BLaER1 treated with 17β-estradiol and CSF1 and Interleukin-3, amounts not matched to agents 10 nM and 100 nM (cell line): Measurements from ENCODE around the gene UBL4A.
A peak's percentile ranks its signal among the peaks of the same experiment; 100 is the strongest.

Source experiments
- H3K27ac ChIP-seq, 11 experiments: shearing (Covaris generic); formaldehyde crosslinking; 2 replicates each; pipeline ENCODE4 v1.8.1; 2022
- H3K27me3 ChIP-seq, 11 experiments: shearing (Covaris generic); formaldehyde crosslinking; 2 replicates each; pipeline ENCODE4 v1.8.1; 2022
- H3K36me3 ChIP-seq, 11 experiments: shearing (Covaris generic); formaldehyde crosslinking; 2 replicates each; pipeline ENCODE4 v1.8.1; 2022
- H3K4me1 ChIP-seq, 10 experiments: shearing (Covaris generic); formaldehyde crosslinking; 2 replicates each; pipeline ENCODE4 v1.8.1; 2022
- H3K4me2 ChIP-seq, 11 experiments: shearing (Covaris generic); formaldehyde crosslinking; 2 replicates each; pipeline ENCODE4 v1.8.1; 2022
- H3K4me3 ChIP-seq, 10 experiments: shearing (Covaris generic); formaldehyde crosslinking; 2 replicates each; pipeline ENCODE4 v1.8.1; 2022
- H3K9ac ChIP-seq, 11 experiments: shearing (Covaris generic); formaldehyde crosslinking; 2 replicates each; pipeline ENCODE4 v1.8.1; 2022
- H3K9me3 ChIP-seq, 11 experiments: shearing (Covaris generic); formaldehyde crosslinking; replicated peaks in 1 of 11; 2 replicates each; pipeline ENCODE4 v1.8.1; 2022
- H4K20me1 ChIP-seq, 11 experiments: shearing (Covaris generic); formaldehyde crosslinking; 2 replicates each; pipeline ENCODE4 v1.8.1; 2022
- Cebpa-rat ChIP-seq, 11 experiments: shearing (Covaris generic); IDR thresholded peaks; 2 replicates each; pipeline ENCODE4 v1.8.1; 2022

The UBL4A gene

GRCh38 chrX:154515090-154515965, 28.9 kb upstream of the UBL4A start:
- H3K4me1 ChIP-seq, result peaks cover 22 to 50% (median 40%) of the 10 kb centered on the region in 10 experiments
- peaks cover 5 to 44% (median 21%) of the 10 kb centered on the region in 11 experiments; a peak in 18 of 22 replicates for H3K9me3 ChIP-seq
- H3K4me3 ChIP-seq, result peak overlapping the region; percentile 58 to 81 (median 70)
- peak overlapping the region; percentile 84 to 93 (median 91) for H3K9ac ChIP-seq
- H3K27ac ChIP-seq, result peak overlapping the region; percentile 79 to 92 (median 88)
- H3K27me3 ChIP-seq, result peaks cover 8 to 72% (median 54%) of the 10 kb centered on the region in 11 experiments; a peak in 20 of 22 replicates
- no peak for TF ChIP-seq Cebpa-rat (IDR thresholded peaks at IDR 0.05)
- H3K4me2 ChIP-seq, result peak overlapping the region; percentile 62 to 87 (median 82)
- H4K20me1 ChIP-seq, result peaks cover 0 to 18% (median 0%) of the 10 kb centered on the region in 11 experiments; a peak in 1 of 22 replicates
- H3K36me3 ChIP-seq, result peaks cover 0 to 2% (median 0%) of the 10 kb centered on the region in 11 experiments; a peak in 3 of 22 replicates

- no peak overlapping the region for H3K27ac ChIP-seq
- H3K9me3 ChIP-seq, result peaks cover 15 to 60% (median 35%) of the 10 kb centered on the region in 11 experiments
- peaks cover 0 to 18% (median 10%) of the 10 kb centered on the region in 11 experiments; a peak in 13 of 22 replicates for H3K36me3 ChIP-seq
- peaks cover 0 to 18% (median 0%) of the 10 kb centered on the region in 11 experiments; a peak in 1 of 22 replicates for H4K20me1 ChIP-seq
- H3K4me3 ChIP-seq, result no peak overlapping the region
- peaks cover 22 to 50% (median 40%) of the 10 kb centered on the region in 10 experiments for H3K4me1 ChIP-seq
- H3K4me2 ChIP-seq, result peak overlapping the region in 3 of 11 experiments; percentile 1 to 13 (median 5); a peak in 1 of 22 replicates
- H3K9ac ChIP-seq, result no peak overlapping the region
- H3K27me3 ChIP-seq, result peaks cover 11 to 73% (median 57%) of the 10 kb centered on the region in 11 experiments; a peak in 21 of 22 replicates
- TF ChIP-seq Cebpa-rat (IDR thresholded peaks at IDR 0.05), result no peak
Observed at GRCh38 chrX:154513716-154514115, 27.3 kb upstream of the UBL4A start.

GRCh38 chrX:154512879-154513553, 26.6 kb upstream of the UBL4A start:
- H3K9ac ChIP-seq, result no peak overlapping the region
- TF ChIP-seq Cebpa-rat (IDR thresholded peaks at IDR 0.05), result no peak
- peaks cover 17 to 65% (median 37%) of the 10 kb centered on the region in 11 experiments for H3K9me3 ChIP-seq
- peaks cover 0 to 21% (median 11%) of the 10 kb centered on the region in 11 experiments; a peak in 13 of 22 replicates for H3K36me3 ChIP-seq
- H3K4me3 ChIP-seq, result no peak overlapping the region
- peaks cover 0 to 18% (median 0%) of the 10 kb centered on the region in 11 experiments; a peak in 1 of 22 replicates for H4K20me1 ChIP-seq
- H3K4me1 ChIP-seq, result peaks cover 22 to 50% (median 40%) of the 10 kb centered on the region in 10 experiments
- H3K4me2 ChIP-seq, result peak overlapping the region in 6 of 11 experiments; percentile 1 to 56 (median 30); a peak in 4 of 22 replicates
- no peak overlapping the region for H3K27ac ChIP-seq
- H3K27me3 ChIP-seq, result peaks cover 9 to 71% (median 56%) of the 10 kb centered on the region in 11 experiments; a peak in 21 of 22 replicates

GRCh38 chrX:154511761-154512160, 25.3 kb upstream of the UBL4A start:
- Histone ChIP-seq H3K4me1 (peaks cover 19 to 43% (median 35%) of the 10 kb centered on the region in 10 experiments), H4K20me1 (peaks cover 0 to 18% (median 0%) of the 10 kb centered on the region in 11 experiments; a peak in 1 of 22 replicates), H3K9ac (peak overlapping the region in 7 of 11 experiments; percentile 10 to 61 (median 38); a peak in 7 of 22 replicates), H3K4me3 (no peak overlapping the region), H3K27me3 (peaks cover 9 to 69% (median 50%) of the 10 kb centered on the region in 11 experiments; a peak in 21 of 22 replicates), H3K36me3 (peaks cover 5 to 33% (median 12%) of the 10 kb centered on the region in 11 experiments; a peak in 16 of 22 replicates), H3K4me2 (peak overlapping the region; percentile 22 to 77 (median 57); a peak in 21 of 22 replicates), H3K9me3 (peaks cover 17 to 64% (median 44%) of the 10 kb centered on the region in 11 experiments), H3K27ac (peak overlapping the region in 10 of 11 experiments; percentile 15 to 74 (median 60); a peak in 18 of 22 replicates)
- no peak for TF ChIP-seq Cebpa-rat (IDR thresholded peaks at IDR 0.05)

- H3K36me3 ChIP-seq, result peaks cover 15 to 45% (median 22%) of the 10 kb centered on the region in 11 experiments; a peak in 19 of 22 replicates
- H3K27me3 ChIP-seq, result peaks cover 9 to 84% (median 63%) of the 10 kb centered on the region in 11 experiments; a peak in 21 of 22 replicates
- peaks cover 12 to 61% (median 32%) of the 10 kb centered on the region in 11 experiments; a peak in 21 of 22 replicates for H3K9me3 ChIP-seq
- H3K27ac ChIP-seq, result no peak overlapping the region
- no peak for TF ChIP-seq Cebpa-rat (IDR thresholded peaks at IDR 0.05)
- peaks cover 0 to 18% (median 0%) of the 10 kb centered on the region in 11 experiments; a peak in 2 of 22 replicates for H4K20me1 ChIP-seq
- no peak overlapping the region for H3K4me3 ChIP-seq
- peaks cover 8 to 32% (median 23%) of the 10 kb centered on the region in 10 experiments; a peak in 19 of 20 replicates for H3K4me1 ChIP-seq
- H3K9ac ChIP-seq, result no peak overlapping the region
- H3K4me2 ChIP-seq, result no peak overlapping the region
Observed at GRCh38 chrX:154509455-154509854, 23.0 kb upstream of the UBL4A start.

GRCh38 chrX:154508384-154508745, 21.9 kb upstream of the UBL4A start:
- H3K4me3 ChIP-seq, result no peak overlapping the region
- peaks cover 15 to 45% (median 22%) of the 10 kb centered on the region in 11 experiments; a peak in 19 of 22 replicates for H3K36me3 ChIP-seq
- no peak for TF ChIP-seq Cebpa-rat (IDR thresholded peaks at IDR 0.05)
- H4K20me1 ChIP-seq, result peaks cover 0 to 18% (median 0%) of the 10 kb centered on the region in 11 experiments; a peak in 2 of 22 replicates
- no peak overlapping the region for H3K27ac ChIP-seq
- peaks cover 9 to 86% (median 62%) of the 10 kb centered on the region in 11 experiments; a peak in 21 of 22 replicates for H3K27me3 ChIP-seq
- H3K9me3 ChIP-seq, result peaks cover 12 to 59% (median 32%) of the 10 kb centered on the region in 11 experiments; a peak in 21 of 22 replicates
- H3K4me2 ChIP-seq, result no peak overlapping the region
- no peak overlapping the region for H3K9ac ChIP-seq
- H3K4me1 ChIP-seq, result peaks cover 8 to 24% (median 21%) of the 10 kb centered on the region in 10 experiments; a peak in 19 of 20 replicates

- H3K4me1 ChIP-seq, result peaks cover 8 to 19% (median 16%) of the 10 kb centered on the region in 10 experiments; a peak in 19 of 20 replicates
- H3K4me3 ChIP-seq, result no peak overlapping the region
- peaks cover 12 to 55% (median 32%) of the 10 kb centered on the region in 11 experiments; a peak in 21 of 22 replicates for H3K9me3 ChIP-seq
- H3K9ac ChIP-seq, result no peak overlapping the region
- H3K36me3 ChIP-seq, result peaks cover 15 to 45% (median 22%) of the 10 kb centered on the region in 11 experiments; a peak in 19 of 22 replicates
- no peak overlapping the region for H3K4me2 ChIP-seq
- peaks cover 0 to 16% (median 0%) of the 10 kb centered on the region in 11 experiments; a peak in 2 of 22 replicates for H4K20me1 ChIP-seq
- peaks cover 9 to 84% (median 62%) of the 10 kb centered on the region in 11 experiments; a peak in 21 of 22 replicates for H3K27me3 ChIP-seq
- no peak overlapping the region for H3K27ac ChIP-seq
- no peak for TF ChIP-seq Cebpa-rat (IDR thresholded peaks at IDR 0.05)
Observed at GRCh38 chrX:154507673-154508383, 21.4 kb upstream of the UBL4A start.
